GM12801 (cell line): ENCODE data around the gene RAPSN.

Experiments
- CTCF ChIP-seq: IDR thresholded peaks from one replicate; pipeline ENCODE4 v1.5.1; 2011; ENCODE audit warnings: control low read depth; ENCODE audit not compliant: insufficient read length; ENCODE audit errors: extremely low read depth

The RAPSN gene

GRCh38 chr11:47488111-47488510 lies 39.2 kb upstream of the RAPSN start:
- TF ChIP-seq CTCF: no peak

GRCh38 chr11:47487421-47487820 lies 38.5 kb upstream of the RAPSN start:
- TF ChIP-seq CTCF: no peak

- no peak for TF ChIP-seq CTCF
Observed at GRCh38 chr11:47485107-47485506, 36.2 kb upstream of the RAPSN start.

GRCh38 chr11:47483457-47483856 lies 34.5 kb upstream of the RAPSN start:
- no peak for TF ChIP-seq CTCF

- TF ChIP-seq CTCF: no peak
Observed at GRCh38 chr11:47480762-47481161, 31.8 kb upstream of the RAPSN start.

- TF ChIP-seq CTCF: no peak
Observed at GRCh38 chr11:47478651-47479329, 29.9 kb upstream of the RAPSN start.

GRCh38 chr11:47477753-47478152 lies 28.8 kb upstream of the RAPSN start:
- no peak for TF ChIP-seq CTCF
